ENCODE measurements around the gene RRAS.
A peak's percentile ranks its signal among the peaks of the same experiment; 100 is the strongest.

The RRAS gene

GRCh38 chr19:49640113-49640898 lies at the start of gene RRAS:
Gene RRAS (minus strand): TSS chr19:49640143. CDS start chr19:49640098, 45 bp downstream.
- Histone ChIP-seq H3K9me3 (ENCODE audit: low read length) (no peaks in the 10 kb centered on the region), H2AFZ (ENCODE audit: low read depth, low read length) (peak within 1 kb of the TSS; percentile 23), H3K4me1 (ENCODE audit: insufficient read depth, low read length) (peaks cover 45% of the 10 kb centered on the region), H3K27me3 (ENCODE audit: insufficient read depth, low read length) (no peaks in the 10 kb centered on the region), H3K4me3 (ENCODE audit: low read length) (peak within 1 kb of the TSS; percentile 60), H3K36me3 (ENCODE audit: insufficient read depth, low read length) (peaks cover 10% of the 10 kb centered on the region)

- H3K4me3 ChIP-seq (ENCODE audit: low read length), result peak within 1 kb of the TSS; percentile 75
- H3K9me3 ChIP-seq (ENCODE audit: low read length), result no peaks in the 10 kb centered on the region
- H3K36me3 ChIP-seq (ENCODE audit: insufficient read depth, low read length), result peaks cover 38% of the 10 kb centered on the region
- no peak within 1 kb of the TSS for H2AFZ ChIP-seq (ENCODE audit: low read depth, low read length)
- H3K27me3 ChIP-seq (ENCODE audit: insufficient read depth, low read length), result no peaks in the 10 kb centered on the region
- H3K4me1 ChIP-seq (ENCODE audit: insufficient read depth, low read length), result peaks cover 19% of the 10 kb centered on the region
Measured at GRCh38 chr19:49689133-49690078, 49.5 kb upstream of the RRAS start, which contains the start of gene ADM5. Gene ADM5 (plus strand): TSS chr19:49689594. CDS start chr19:49689838, 244 bp downstream.

GRCh38 chr19:49688531-49689132 lies 48.7 kb upstream of the RRAS start:
- Histone ChIP-seq H3K27me3 (ENCODE audit: insufficient read depth, low read length) (no peaks in the 10 kb centered on the region), H3K9me3 (ENCODE audit: low read length) (no peaks in the 10 kb centered on the region), H2AFZ (ENCODE audit: low read depth, low read length) (no peak overlapping the region), H3K4me1 (ENCODE audit: insufficient read depth, low read length) (peaks cover 19% of the 10 kb centered on the region), H3K4me3 (ENCODE audit: low read length) (no peak overlapping the region), H3K36me3 (ENCODE audit: insufficient read depth, low read length) (peaks cover 46% of the 10 kb centered on the region)

GRCh38 chr19:49687566-49688316 lies 47.8 kb upstream of the RRAS start:
- H2AFZ ChIP-seq (ENCODE audit: low read depth, low read length), result no peak overlapping the region
- no peak overlapping the region for H3K4me3 ChIP-seq (ENCODE audit: low read length)
- H3K36me3 ChIP-seq (ENCODE audit: insufficient read depth, low read length), result peaks cover 46% of the 10 kb centered on the region

GRCh38 chr19:49687150-49687549 lies 47.2 kb upstream of the RRAS start:
- H3K4me3 ChIP-seq (ENCODE audit: low read length), result no peak overlapping the region
- no peaks in the 10 kb centered on the region for H3K27me3 ChIP-seq (ENCODE audit: insufficient read depth, low read length)
- no peak overlapping the region for H2AFZ ChIP-seq (ENCODE audit: low read depth, low read length)
- H3K9me3 ChIP-seq (ENCODE audit: low read length), result no peaks in the 10 kb centered on the region
- peaks cover 15% of the 10 kb centered on the region for H3K4me1 ChIP-seq (ENCODE audit: insufficient read depth, low read length)
- H3K36me3 ChIP-seq (ENCODE audit: insufficient read depth, low read length), result peaks cover 50% of the 10 kb centered on the region

More at GRCh38 chr19:49687566-49688316, 47.8 kb upstream of the RRAS start:
- H3K4me1 ChIP-seq (ENCODE audit: insufficient read depth, low read length), result peaks cover 19% of the 10 kb centered on the region
- H3K27me3 ChIP-seq (ENCODE audit: insufficient read depth, low read length), result no peaks in the 10 kb centered on the region
- no peaks in the 10 kb centered on the region for H3K9me3 ChIP-seq (ENCODE audit: low read length)

- no peaks in the 10 kb centered on the region for H3K27me3 ChIP-seq (ENCODE audit: insufficient read depth, low read length)
- H3K36me3 ChIP-seq (ENCODE audit: insufficient read depth, low read length), result peaks cover 56% of the 10 kb centered on the region
- H3K9me3 ChIP-seq (ENCODE audit: low read length), result no peaks in the 10 kb centered on the region
- no peak overlapping the region for H3K4me3 ChIP-seq (ENCODE audit: low read length)
- no peak overlapping the region for H2AFZ ChIP-seq (ENCODE audit: low read depth, low read length)
- peaks cover 11% of the 10 kb centered on the region for H3K4me1 ChIP-seq (ENCODE audit: insufficient read depth, low read length)
Measured at GRCh38 chr19:49686503-49687088, 46.7 kb upstream of the RRAS start.

GRCh38 chr19:49685845-49686332 lies 45.9 kb upstream of the RRAS start:
- H3K27me3 ChIP-seq (ENCODE audit: insufficient read depth, low read length), result no peaks in the 10 kb centered on the region
- no peak overlapping the region for H2AFZ ChIP-seq (ENCODE audit: low read depth, low read length)
- no peaks in the 10 kb centered on the region for H3K9me3 ChIP-seq (ENCODE audit: low read length)
- H3K36me3 ChIP-seq (ENCODE audit: insufficient read depth, low read length), result peaks cover 61% of the 10 kb centered on the region
- H3K4me3 ChIP-seq (ENCODE audit: low read length), result no peak overlapping the region
- H3K4me1 ChIP-seq (ENCODE audit: insufficient read depth, low read length), result peaks cover 15% of the 10 kb centered on the region

GRCh38 chr19:49684983-49685553 lies 45.1 kb upstream of the RRAS start:
- H3K9me3 ChIP-seq (ENCODE audit: low read length), result no peaks in the 10 kb centered on the region
- no peak overlapping the region for H3K4me3 ChIP-seq (ENCODE audit: low read length)
- H2AFZ ChIP-seq (ENCODE audit: low read depth, low read length), result no peak overlapping the region
- H3K4me1 ChIP-seq (ENCODE audit: insufficient read depth, low read length), result peaks cover 14% of the 10 kb centered on the region
- no peaks in the 10 kb centered on the region for H3K27me3 ChIP-seq (ENCODE audit: insufficient read depth, low read length)
- peaks cover 62% of the 10 kb centered on the region for H3K36me3 ChIP-seq (ENCODE audit: insufficient read depth, low read length)

GRCh38 chr19:49684251-49684982 lies 44.5 kb upstream of the RRAS start:
- H3K9me3 ChIP-seq (ENCODE audit: low read length), result no peaks in the 10 kb centered on the region
- no peak overlapping the region for H3K4me3 ChIP-seq (ENCODE audit: low read length)
- no peak overlapping the region for H2AFZ ChIP-seq (ENCODE audit: low read depth, low read length)
- H3K36me3 ChIP-seq (ENCODE audit: insufficient read depth, low read length), result peaks cover 62% of the 10 kb centered on the region
- H3K27me3 ChIP-seq (ENCODE audit: insufficient read depth, low read length), result no peaks in the 10 kb centered on the region
- H3K4me1 ChIP-seq (ENCODE audit: insufficient read depth, low read length), result peaks cover 20% of the 10 kb centered on the region

GRCh38 chr19:49683814-49684250 lies 43.9 kb upstream of the RRAS start:
- no peaks in the 10 kb centered on the region for H3K27me3 ChIP-seq (ENCODE audit: insufficient read depth, low read length)
- H3K36me3 ChIP-seq (ENCODE audit: insufficient read depth, low read length), result peaks cover 59% of the 10 kb centered on the region
- H3K4me3 ChIP-seq (ENCODE audit: low read length), result no peak overlapping the region
- H2AFZ ChIP-seq (ENCODE audit: low read depth, low read length), result no peak overlapping the region
- peaks cover 25% of the 10 kb centered on the region for H3K4me1 ChIP-seq (ENCODE audit: insufficient read depth, low read length)
- H3K9me3 ChIP-seq (ENCODE audit: low read length), result no peaks in the 10 kb centered on the region

GRCh38 chr19:49682274-49682673 lies 42.3 kb upstream of the RRAS start:
- peaks cover 28% of the 10 kb centered on the region for H3K4me1 ChIP-seq (ENCODE audit: insufficient read depth, low read length)
- H3K27me3 ChIP-seq (ENCODE audit: insufficient read depth, low read length), result no peaks in the 10 kb centered on the region
- no peak overlapping the region for H3K4me3 ChIP-seq (ENCODE audit: low read length)
- H3K36me3 ChIP-seq (ENCODE audit: insufficient read depth, low read length), result peaks cover 50% of the 10 kb centered on the region
- H3K9me3 ChIP-seq (ENCODE audit: low read length), result no peaks in the 10 kb centered on the region
- H2AFZ ChIP-seq (ENCODE audit: low read depth, low read length), result no peak overlapping the region

All from neuron (in vitro differentiated cells).